Measurements from ENCODE around the gene PLBD2.

DNA sequence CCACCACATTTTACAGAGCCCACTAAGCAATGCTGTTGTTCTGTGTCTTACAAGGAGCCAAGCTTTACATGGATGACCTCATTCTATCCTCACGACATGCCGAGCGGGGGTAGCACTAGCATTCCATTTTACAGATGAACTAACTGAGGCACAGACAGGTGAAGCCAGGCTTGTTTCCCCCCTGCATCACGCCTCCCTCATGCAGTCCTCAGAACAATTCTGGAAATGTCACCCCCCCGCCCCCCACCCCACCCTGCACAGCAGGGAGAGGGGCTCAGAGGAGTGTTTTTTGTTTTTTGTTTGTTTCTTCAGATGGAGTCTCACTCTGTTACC is 25.0 kb upstream of the PLBD2 start:
- TF ChIP-seq, protein P1, sequence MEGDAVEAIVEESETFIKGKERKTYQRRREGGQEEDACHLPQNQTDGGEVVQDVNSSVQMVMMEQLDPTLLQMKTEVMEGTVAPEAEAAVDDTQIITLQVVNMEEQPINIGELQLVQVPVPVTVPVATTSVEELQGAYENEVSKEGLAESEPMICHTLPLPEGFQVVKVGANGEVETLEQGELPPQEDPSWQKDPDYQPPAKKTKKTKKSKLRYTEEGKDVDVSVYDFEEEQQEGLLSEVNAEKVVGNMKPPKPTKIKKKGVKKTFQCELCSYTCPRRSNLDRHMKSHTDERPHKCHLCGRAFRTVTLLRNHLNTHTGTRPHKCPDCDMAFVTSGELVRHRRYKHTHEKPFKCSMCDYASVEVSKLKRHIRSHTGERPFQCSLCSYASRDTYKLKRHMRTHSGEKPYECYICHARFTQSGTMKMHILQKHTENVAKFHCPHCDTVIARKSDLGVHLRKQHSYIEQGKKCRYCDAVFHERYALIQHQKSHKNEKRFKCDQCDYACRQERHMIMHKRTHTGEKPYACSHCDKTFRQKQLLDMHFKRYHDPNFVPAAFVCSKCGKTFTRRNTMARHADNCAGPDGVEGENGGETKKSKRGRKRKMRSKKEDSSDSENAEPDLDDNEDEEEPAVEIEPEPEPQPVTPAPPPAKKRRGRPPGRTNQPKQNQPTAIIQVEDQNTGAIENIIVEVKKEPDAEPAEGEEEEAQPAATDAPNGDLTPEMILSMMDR (IDR thresholded peaks at IDR 0.05; ENCODE audit: low read depth, low read length, missing input control) = no peak
- no peak for TF ChIP-seq RAD21 (IDR thresholded peaks at IDR 0.05)
- TF ChIP-seq, protein P2, sequence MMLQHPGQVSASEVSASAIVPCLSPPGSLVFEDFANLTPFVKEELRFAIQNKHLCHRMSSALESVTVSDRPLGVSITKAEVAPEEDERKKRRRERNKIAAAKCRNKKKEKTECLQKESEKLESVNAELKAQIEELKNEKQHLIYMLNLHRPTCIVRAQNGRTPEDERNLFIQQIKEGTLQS (IDR thresholded peaks at IDR 0.05) = no peak
- TF ChIP-seq, protein P3, sequence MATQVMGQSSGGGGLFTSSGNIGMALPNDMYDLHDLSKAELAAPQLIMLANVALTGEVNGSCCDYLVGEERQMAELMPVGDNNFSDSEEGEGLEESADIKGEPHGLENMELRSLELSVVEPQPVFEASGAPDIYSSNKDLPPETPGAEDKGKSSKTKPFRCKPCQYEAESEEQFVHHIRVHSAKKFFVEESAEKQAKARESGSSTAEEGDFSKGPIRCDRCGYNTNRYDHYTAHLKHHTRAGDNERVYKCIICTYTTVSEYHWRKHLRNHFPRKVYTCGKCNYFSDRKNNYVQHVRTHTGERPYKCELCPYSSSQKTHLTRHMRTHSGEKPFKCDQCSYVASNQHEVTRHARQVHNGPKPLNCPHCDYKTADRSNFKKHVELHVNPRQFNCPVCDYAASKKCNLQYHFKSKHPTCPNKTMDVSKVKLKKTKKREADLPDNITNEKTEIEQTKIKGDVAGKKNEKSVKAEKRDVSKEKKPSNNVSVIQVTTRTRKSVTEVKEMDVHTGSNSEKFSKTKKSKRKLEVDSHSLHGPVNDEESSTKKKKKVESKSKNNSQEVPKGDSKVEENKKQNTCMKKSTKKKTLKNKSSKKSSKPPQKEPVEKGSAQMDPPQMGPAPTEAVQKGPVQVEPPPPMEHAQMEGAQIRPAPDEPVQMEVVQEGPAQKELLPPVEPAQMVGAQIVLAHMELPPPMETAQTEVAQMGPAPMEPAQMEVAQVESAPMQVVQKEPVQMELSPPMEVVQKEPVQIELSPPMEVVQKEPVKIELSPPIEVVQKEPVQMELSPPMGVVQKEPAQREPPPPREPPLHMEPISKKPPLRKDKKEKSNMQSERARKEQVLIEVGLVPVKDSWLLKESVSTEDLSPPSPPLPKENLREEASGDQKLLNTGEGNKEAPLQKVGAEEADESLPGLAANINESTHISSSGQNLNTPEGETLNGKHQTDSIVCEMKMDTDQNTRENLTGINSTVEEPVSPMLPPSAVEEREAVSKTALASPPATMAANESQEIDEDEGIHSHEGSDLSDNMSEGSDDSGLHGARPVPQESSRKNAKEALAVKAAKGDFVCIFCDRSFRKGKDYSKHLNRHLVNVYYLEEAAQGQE (IDR thresholded peaks at IDR 0.05) = no peak
- no peak for TF ChIP-seq YY1 (IDR thresholded peaks at IDR 0.05)
- TF ChIP-seq RXRA (IDR thresholded peaks at IDR 0.05) = no peak
- no peak for TF ChIP-seq FOXA1 (IDR thresholded peaks at IDR 0.05)
- TF ChIP-seq, protein P4, sequence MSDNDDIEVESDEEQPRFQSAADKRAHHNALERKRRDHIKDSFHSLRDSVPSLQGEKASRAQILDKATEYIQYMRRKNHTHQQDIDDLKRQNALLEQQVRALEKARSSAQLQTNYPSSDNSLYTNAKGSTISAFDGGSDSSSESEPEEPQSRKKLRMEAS (IDR thresholded peaks at IDR 0.05) = no peak
- TF ChIP-seq EGR1 (IDR thresholded peaks at IDR 0.05; ENCODE audit: low read depth in 2 of 2) = no peak
- no peak for TF ChIP-seq TAF1 (conservative IDR thresholded peaks at IDR 0.05)
- TF ChIP-seq HNF4G (IDR thresholded peaks at IDR 0.05) = no peak
- TF ChIP-seq HNF4A (conservative IDR thresholded peaks at IDR 0.05) = no peak
